ENCODE measurements around the gene FNTB. TPM values are rescaled to one million over a fixed set of nuclear protein-coding genes. Genes with fewer than 3 reads are reported as not detected.

FNTB gene
- total and polyA plus RNA-seq, 12 donors = 12.2 to 27.2 (median 22.3) TPM

DNA sequence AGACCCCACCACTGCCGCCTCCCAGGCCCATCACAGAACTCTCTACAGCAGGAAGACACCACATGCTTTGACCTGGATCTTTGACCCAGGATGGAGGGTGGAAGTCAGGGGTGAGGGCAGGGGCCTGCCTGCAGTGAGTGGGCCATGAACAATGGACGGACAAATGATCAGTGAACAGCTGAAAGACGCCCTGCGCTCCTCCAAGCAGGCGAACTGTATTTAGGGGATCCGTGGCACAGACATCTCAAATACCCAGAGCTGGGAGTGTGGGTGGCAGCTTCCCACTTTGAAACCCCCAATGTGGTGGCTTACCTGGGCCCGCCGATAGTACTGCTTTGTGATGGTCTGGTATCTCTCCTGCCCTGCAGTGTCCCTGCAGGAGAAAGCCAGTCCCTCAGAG is 35.4 kb upstream of the FNTB start:
- intact Hi-C loops (cut with DNase I) = no loop called here
- Histone ChIP-seq H3K36me3 (replicated peaks in 1 of 2) (peaks cover 0 to 6% of the 10 kb centered on the region in 2 donors), H3K4me1 (replicated peaks in 1 of 2) (no peaks in the 10 kb centered on the region), H3K27me3 (no peaks in the 10 kb centered on the region), H3K27ac (peak overlapping the region in 1 of 5 donors; percentile 47), H3K4me3 (no peak overlapping the region), H3K9me3 (replicated peaks in 1 of 3) (no peaks in the 10 kb centered on the region)
- no peak for TF ChIP-seq POLR2A (IDR thresholded peaks at IDR 0.05)
- TF ChIP-seq, protein P1, sequence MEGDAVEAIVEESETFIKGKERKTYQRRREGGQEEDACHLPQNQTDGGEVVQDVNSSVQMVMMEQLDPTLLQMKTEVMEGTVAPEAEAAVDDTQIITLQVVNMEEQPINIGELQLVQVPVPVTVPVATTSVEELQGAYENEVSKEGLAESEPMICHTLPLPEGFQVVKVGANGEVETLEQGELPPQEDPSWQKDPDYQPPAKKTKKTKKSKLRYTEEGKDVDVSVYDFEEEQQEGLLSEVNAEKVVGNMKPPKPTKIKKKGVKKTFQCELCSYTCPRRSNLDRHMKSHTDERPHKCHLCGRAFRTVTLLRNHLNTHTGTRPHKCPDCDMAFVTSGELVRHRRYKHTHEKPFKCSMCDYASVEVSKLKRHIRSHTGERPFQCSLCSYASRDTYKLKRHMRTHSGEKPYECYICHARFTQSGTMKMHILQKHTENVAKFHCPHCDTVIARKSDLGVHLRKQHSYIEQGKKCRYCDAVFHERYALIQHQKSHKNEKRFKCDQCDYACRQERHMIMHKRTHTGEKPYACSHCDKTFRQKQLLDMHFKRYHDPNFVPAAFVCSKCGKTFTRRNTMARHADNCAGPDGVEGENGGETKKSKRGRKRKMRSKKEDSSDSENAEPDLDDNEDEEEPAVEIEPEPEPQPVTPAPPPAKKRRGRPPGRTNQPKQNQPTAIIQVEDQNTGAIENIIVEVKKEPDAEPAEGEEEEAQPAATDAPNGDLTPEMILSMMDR (IDR thresholded peaks at IDR 0.05) = no peak
- WGBS, 4 donors = 97 to 98% (median 98%) methylated on average over 8 of the region's 8 CpGs
- DNase-seq = no peak

DNA sequence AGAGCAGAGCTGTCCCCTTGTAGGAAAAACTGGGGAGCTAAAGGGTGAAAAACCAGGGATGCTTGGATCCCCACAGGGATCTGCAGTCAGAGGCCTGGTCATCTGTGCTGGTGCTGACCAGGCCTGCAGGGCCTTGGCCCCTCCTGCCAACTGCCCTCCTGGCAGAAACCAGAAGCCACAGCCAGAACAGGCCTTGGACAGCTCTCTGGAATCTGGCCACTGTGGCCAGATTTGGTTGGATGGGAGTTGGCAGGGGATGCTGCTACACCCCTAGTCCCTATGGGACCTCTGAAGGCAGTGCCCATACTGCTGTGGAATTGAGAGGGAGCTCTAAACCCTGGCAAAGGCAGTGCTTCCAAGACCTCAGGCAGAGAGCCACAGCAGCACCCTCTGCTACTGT is 35.0 kb upstream of the FNTB start:
- DNase-seq = no peak
- no peak overlapping the region for H3K4me3 ChIP-seq
- H3K9me3 ChIP-seq (replicated peaks in 1 of 3) = no peaks in the 10 kb centered on the region
- H3K27ac ChIP-seq = peak overlapping the region in 1 of 5 donors; percentile 47
- intact Hi-C loops (cut with DNase I) = no loop called here
- no peak for TF ChIP-seq POLR2A (IDR thresholded peaks at IDR 0.05)
- TF ChIP-seq, protein P1 (IDR thresholded peaks at IDR 0.05) = no peak
- H3K4me1 ChIP-seq (replicated peaks in 1 of 2) = no peaks in the 10 kb centered on the region
- H3K27me3 ChIP-seq = no peaks in the 10 kb centered on the region
- peaks cover 0 to 6% of the 10 kb centered on the region in 2 donors for H3K36me3 ChIP-seq (replicated peaks in 1 of 2)

DNA sequence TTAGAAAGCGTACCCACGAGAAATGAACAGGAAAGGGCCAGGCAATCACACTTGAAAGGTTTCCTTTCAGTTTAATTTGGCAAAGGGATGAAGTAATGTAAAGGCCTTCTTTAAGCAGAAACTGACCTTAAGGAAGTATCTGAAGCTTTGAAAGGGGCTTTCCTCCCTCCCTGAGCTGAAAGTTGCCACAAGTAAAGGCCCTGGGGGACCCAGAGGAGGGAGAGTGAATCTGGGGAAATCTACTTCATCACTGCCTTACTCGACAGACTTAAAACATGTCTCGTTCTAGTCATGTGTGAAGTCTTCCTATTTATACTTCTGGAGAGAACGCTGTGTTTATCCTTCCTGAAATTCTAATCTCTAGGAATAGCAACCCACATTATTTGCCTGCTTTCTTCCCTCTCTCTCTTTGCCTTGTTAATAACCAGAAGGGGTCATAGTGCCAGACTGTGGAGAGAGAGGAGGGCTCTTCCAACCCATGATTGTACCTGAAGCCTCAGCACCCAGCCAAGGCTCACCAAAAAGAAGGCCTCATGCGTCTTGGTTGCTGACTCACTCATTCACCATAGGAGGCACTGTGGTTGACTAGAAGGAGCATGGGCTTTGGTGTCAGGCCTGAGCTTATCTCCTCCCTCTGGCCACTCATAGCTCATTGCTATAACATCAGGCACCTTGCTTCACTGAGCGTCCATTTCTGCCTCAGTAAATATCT is 33.9 kb upstream of the FNTB start:
- H3K9me3 ChIP-seq (replicated peaks in 1 of 3) = no peaks in the 10 kb centered on the region
- H3K27me3 ChIP-seq = no peaks in the 10 kb centered on the region
- no peaks in the 10 kb centered on the region for H3K4me1 ChIP-seq (replicated peaks in 1 of 2)
- no peak for DNase-seq
- WGBS, 4 donors = 85 to 90% (median 86%) methylated on average over 7 of the region's 7 CpGs
- peak overlapping the region in 1 of 5 donors; percentile 46 for H3K27ac ChIP-seq
- peaks cover 0 to 6% of the 10 kb centered on the region in 2 donors for H3K36me3 ChIP-seq (replicated peaks in 1 of 2)
- no peak overlapping the region for H3K4me3 ChIP-seq
- no peak for TF ChIP-seq POLR2A (IDR thresholded peaks at IDR 0.05)
- TF ChIP-seq, protein P1 (IDR thresholded peaks at IDR 0.05) = no peak
- intact Hi-C loops (cut with DNase I) = no loop called here

DNA sequence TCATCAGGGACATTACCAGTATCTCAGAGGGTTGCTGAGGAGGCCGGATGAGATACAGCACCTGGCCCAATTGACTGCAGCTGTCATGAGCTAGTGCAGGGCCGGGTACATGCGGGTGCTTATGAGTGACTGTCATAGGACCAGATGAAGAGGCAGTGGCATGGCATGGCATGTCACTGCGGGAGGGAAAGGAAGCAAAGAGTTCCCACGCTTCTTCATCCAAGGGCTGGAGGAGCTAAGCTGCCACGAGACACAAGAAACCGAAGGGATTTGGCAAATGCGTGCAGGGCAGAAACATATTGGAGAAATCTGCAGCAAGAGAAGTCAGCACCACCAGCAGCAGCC is 33.4 kb upstream of the FNTB start:
- Histone ChIP-seq H3K4me1 (replicated peaks in 1 of 2) (no peaks in the 10 kb centered on the region), H3K27me3 (no peaks in the 10 kb centered on the region), H3K36me3 (replicated peaks in 1 of 2) (peaks cover 0 to 3% of the 10 kb centered on the region in 2 donors), H3K4me3 (no peak overlapping the region), H3K27ac (peak overlapping the region in 1 of 5 donors; percentile 46), H3K9me3 (replicated peaks in 1 of 3) (no peaks in the 10 kb centered on the region)
- DNase-seq = no peak
- TF ChIP-seq, protein P1 (IDR thresholded peaks at IDR 0.05) = no peak
- TF ChIP-seq POLR2A (IDR thresholded peaks at IDR 0.05) = no peak
- intact Hi-C loops (cut with DNase I) = no loop called here
- WGBS, 4 donors = 93 to 99% (median 94%) methylated on average over 8 of the region's 8 CpGs
